SK-N-SH (cell line): ENCODE measurements around the gene FAM216A. TPM values are rescaled to one million over a fixed set of nuclear protein-coding genes. Genes with fewer than 3 reads are reported as not detected.

Source experiments
- CTCF ChIA-PET: fragments of 300-600, 350-600 bp; formaldehyde crosslinking; extraction: SDS; loops from one replicate; lab custom pipeline; 2021; lab: Yijun Ruan, JAX
- POLR2A ChIA-PET: fragments of 350-600 bp; sonication (Branson Sonifier 250); formaldehyde crosslinking; extraction: SDS; loops from one replicate; lab custom pipeline; 2020; ENCODE audit warnings: antibody characterized with exemption, inconsistent platforms; lab: Yijun Ruan, JAX
- DNase-seq: peaks from one replicate; pipeline ENCODE4 v3.0.0; 2012
- H2AFZ ChIP-seq: fragments of 200-600 bp; sonication (generic); 2 replicates; pipeline ENCODE4 v1.8.1; 2016; ENCODE audit warnings: antibody characterized with exemption, mild to moderate bottlenecking, low read depth
- H3F3A ChIP-seq: fragments of 200-600 bp; sonication (generic); replicated peaks from 2 replicates; pipeline ENCODE3; 2016; ENCODE audit warnings: antibody characterized with exemption, mild to moderate bottlenecking; ENCODE audit not compliant: insufficient read depth
- H3K27ac ChIP-seq, 2 experiments: fragments of 200-500 bp in 1 of 2; fragments of 200-600 bp in 1 of 2; sonication (Bioruptor generic) in 1 of 2; sonication (generic), shearing (Covaris generic) in 1 of 2; 2 replicates each; pipeline versions ENCODE4 v1.5.1 to v1.6.1; 2014 to 2016; ENCODE audit warnings: low read depth in 2 of 2, inconsistent platforms in 1 of 2, low read length in 1 of 2, mild to moderate bottlenecking in 1 of 2, mixed read lengths in 1 of 2
- H3K27me3 ChIP-seq: fragments of 200-600 bp; sonication (generic), shearing (Covaris generic); 2 replicates; pipeline ENCODE4 v1.6.1; 2016; ENCODE audit warnings: mixed run types; ENCODE audit not compliant: insufficient read depth
- H3K36me3 ChIP-seq, 2 experiments: fragments of 200-500 bp in 1 of 2; fragments of 200-600 bp in 1 of 2; sonication (Bioruptor generic) in 1 of 2; sonication (generic) in 1 of 2; replicated peaks in 1 of 2; 2 replicates each; pipeline versions ENCODE3 to v1.5.1; 2014 to 2016; ENCODE audit warnings: low read length in 1 of 2, mild to moderate bottlenecking in 1 of 2; ENCODE audit not compliant: insufficient read depth in 2 of 2, control insufficient read depth in 1 of 2
- H3K4me1 ChIP-seq, 2 experiments: fragments of 200-500 bp in 1 of 2; fragments of 200-600 bp in 1 of 2; sonication (Bioruptor generic) in 1 of 2; sonication (generic), shearing (Covaris generic) in 1 of 2; 2 replicates each; pipeline versions ENCODE4 v1.5.1 to v1.6.1; 2014 to 2016; ENCODE audit warnings: low read depth in 1 of 2, low read length in 1 of 2, mixed run types in 1 of 2; ENCODE audit not compliant: insufficient read depth in 2 of 2, control insufficient read depth in 1 of 2
- H3K4me2 ChIP-seq: fragments of 200-600 bp; sonication (generic), shearing (Covaris generic); 2 replicates; pipeline ENCODE4 v1.6.1; 2017; ENCODE audit warnings: mixed run types
- H3K4me3 ChIP-seq, 2 experiments: fragments of 200-500 bp in 1 of 2; fragments of 200-600 bp in 1 of 2; sonication (Bioruptor generic) in 1 of 2; sonication (generic), shearing (Covaris generic) in 1 of 2; 2 replicates each; pipeline versions ENCODE4 v1.5.1 to v1.8.1; 2014 to 2016; ENCODE audit warnings: low read depth in 2 of 2, inconsistent platforms in 1 of 2, low read length in 1 of 2, mild to moderate bottlenecking in 1 of 2, mixed read lengths in 1 of 2, moderate library complexity in 1 of 2
- H3K79me2 ChIP-seq: fragments of 200-600 bp; sonication (generic); 2 replicates; pipeline ENCODE4 v1.8.1; 2017; ENCODE audit warnings: mild to moderate bottlenecking; ENCODE audit not compliant: insufficient read depth
- H3K9ac ChIP-seq: fragments of 200-600 bp; sonication (generic); 2 replicates; pipeline ENCODE4 v1.6.1; 2017; ENCODE audit warnings: mixed run types
- H3K9me2 ChIP-seq: fragments of 200-600 bp; sonication (generic); 2 replicates; pipeline ENCODE4 v1.6.1; 2017; ENCODE audit warnings: mixed run types
- H3K9me3 ChIP-seq: fragments of 200-600 bp; sonication (generic); 2 replicates; pipeline ENCODE4 v1.6.1; 2017; ENCODE audit warnings: mixed run types, mild to moderate bottlenecking, moderate library complexity
- H4K20me1 ChIP-seq: fragments of 200-600 bp; sonication (generic); 2 replicates; pipeline ENCODE4 v1.6.1; 2017; ENCODE audit warnings: mild to moderate bottlenecking, mixed run types; ENCODE audit not compliant: insufficient read depth
- CHD2 ChIP-seq: fragments of 150-350 bp; IDR thresholded peaks from 2 replicates; pipeline ENCODE4 v1.6.1; 2018; ENCODE audit warnings: low read length; ENCODE audit not compliant: partially characterized antibody
- FOSL2 ChIP-seq: IDR thresholded peaks from 2 replicates; pipeline ENCODE4 v1.4.0; 2012; ENCODE audit warnings: low read depth, mild to moderate bottlenecking, moderate library complexity, borderline replicate concordance
- FOXJ3 ChIP-seq: sonication (generic); formaldehyde crosslinking; IDR thresholded peaks from 2 replicates; pipeline ENCODE4 v1.5.1; 2020; ENCODE audit warnings: mild to moderate bottlenecking, missing genetic modification reagents
- FOXM1 ChIP-seq: IDR thresholded peaks from 2 replicates; pipeline ENCODE4 v1.4.0; 2012; ENCODE audit warnings: low read depth, mild to moderate bottlenecking
- GABPA ChIP-seq: IDR thresholded peaks from 2 replicates; pipeline ENCODE4 v1.4.0; 2012; ENCODE audit warnings: low read depth, mild to moderate bottlenecking
- GATA2 ChIP-seq: sonication (generic); formaldehyde crosslinking; IDR thresholded peaks from 2 replicates; pipeline ENCODE4 v1.5.0; 2020; ENCODE audit warnings: mild to moderate bottlenecking, missing genetic modification reagents
- NFIC ChIP-seq: IDR thresholded peaks from 2 replicates; pipeline ENCODE4 v1.4.0; 2012; ENCODE audit warnings: borderline replicate concordance
- RXRA ChIP-seq: IDR thresholded peaks from 2 replicates; pipeline ENCODE4 v1.4.0; 2012; ENCODE audit warnings: low read depth, mild to moderate bottlenecking, borderline replicate concordance
- SIN3A ChIP-seq: IDR thresholded peaks from 2 replicates; pipeline ENCODE4 v1.6.1; 2012; ENCODE audit warnings: low read depth, mild to moderate bottlenecking, low read length, moderate library complexity, borderline replicate concordance
- SMC3 ChIP-seq: IDR thresholded peaks from 2 replicates; pipeline ENCODE4 v1.6.1; 2012; ENCODE audit warnings: low read depth, low read length, improper control_type of control experiment
- TCF12 ChIP-seq: IDR thresholded peaks from 2 replicates; pipeline ENCODE4 v1.4.0; 2012
- YY1 ChIP-seq: IDR thresholded peaks from 2 replicates; pipeline ENCODE4 v1.4.0; 2012; ENCODE audit warnings: low read depth, mild to moderate bottlenecking
- WGBS: methylation state at CpG from one replicate; pipeline ENCODE4 v1.1.6; 2017; ENCODE audit warnings: low lambda C conversion rate; 5-methylcytosine and 5-hydroxymethylcytosine counted together
- polyA plus RNA-seq, 3 experiments: library from polyadenylated mRNA; depleted of rRNA; stranded (reverse); fragments of >200 nt; gene quantifications; 2 replicates each; pipeline ENCODE4 v1.2.3, GENCODE V29; 2012
- TF ChIP-seq, protein P1 (sequence below): IDR thresholded peaks from 2 replicates; pipeline ENCODE4 v1.4.0; 2012; ENCODE audit warnings: low read depth, borderline replicate concordance
- TF ChIP-seq, protein P2 (sequence below): fragments of 200-600 bp; sonication (generic); IDR thresholded peaks from 2 replicates; pipeline ENCODE4 v1.6.1; 2017; ENCODE audit warnings: antibody characterized with exemption, mild to moderate bottlenecking, moderate library complexity
- TF ChIP-seq, protein P3 (sequence below): IDR thresholded peaks from 2 replicates; pipeline ENCODE4 v1.6.1; 2012; ENCODE audit warnings: mild to moderate bottlenecking, low read depth, low read length, moderate library complexity
- TF ChIP-seq, protein P4 (sequence below): IDR thresholded peaks from 2 replicates; pipeline ENCODE4 v1.4.0; 2012; ENCODE audit warnings: low read depth, borderline replicate concordance

Gene FAM216A
- polyA plus RNA-seq, 1 of the 3 experiments (the other 2 are of a cell fraction) = 29.8 TPM

DNA sequence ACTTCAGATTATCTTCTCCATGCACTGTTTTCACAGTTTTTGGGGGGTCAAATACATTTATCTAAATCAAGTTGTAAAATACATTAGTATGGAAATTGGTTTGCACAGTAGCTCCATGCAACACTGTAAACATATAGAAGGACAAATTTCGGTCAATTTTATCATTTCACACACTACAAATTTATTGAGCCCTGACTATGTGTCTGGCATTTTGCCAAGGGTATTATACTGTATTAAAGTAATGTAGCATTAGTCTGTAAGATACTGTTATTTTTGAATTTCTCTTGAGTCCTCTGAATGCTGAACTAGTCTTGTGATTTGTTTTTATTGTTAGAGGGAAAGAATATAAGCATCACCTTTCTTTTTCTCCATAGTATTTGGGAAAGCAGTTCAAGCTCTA lies 34.8 kb downstream of the FAM216A start:
- DNase-seq = no peak
- ChIA-PET POLR2A (no interaction called here), CTCF (interaction anchor here (1.1 to 1.6 kb wide), 4 partner anchors 10 to 98 kb away, joined by 3 to 6 read pairs (median 4); partner anchors contain the start of gene ARPC3)
- Histone ChIP-seq H3K79me2 (peaks cover 34% of the 10 kb centered on the region), H3F3A (peaks cover 15% of the 10 kb centered on the region), H3K9me2 (no peaks in the 10 kb centered on the region), H4K20me1 (peaks cover 8% of the 10 kb centered on the region; the same call in 1 of the 2 replicates), H3K4me1 (peaks cover 10 to 20% of the 10 kb centered on the region in 2 experiments; a peak in 3 of 4 replicates), H3K9me3 (no peaks in the 10 kb centered on the region), H2AFZ (no peak overlapping the region), H3K9ac (no peak overlapping the region), H3K27ac (no peak overlapping the region), H3K4me2 (no peak overlapping the region), H3K36me3 (peaks cover 7 to 10% of the 10 kb centered on the region in 2 experiments), H3K4me3 (no peak overlapping the region), H3K27me3 (no peaks in the 10 kb centered on the region)
- 78% methylated on average over 1 of the region's 1 CpG for WGBS
- TF ChIP-seq, protein P1, sequence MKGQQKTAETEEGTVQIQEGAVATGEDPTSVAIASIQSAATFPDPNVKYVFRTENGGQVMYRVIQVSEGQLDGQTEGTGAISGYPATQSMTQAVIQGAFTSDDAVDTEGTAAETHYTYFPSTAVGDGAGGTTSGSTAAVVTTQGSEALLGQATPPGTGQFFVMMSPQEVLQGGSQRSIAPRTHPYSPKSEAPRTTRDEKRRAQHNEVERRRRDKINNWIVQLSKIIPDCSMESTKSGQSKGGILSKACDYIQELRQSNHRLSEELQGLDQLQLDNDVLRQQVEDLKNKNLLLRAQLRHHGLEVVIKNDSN = no peak
- TF ChIP-seq FOXJ3 (CRISPR knock-in tag) = no peak
- TF ChIP-seq SIN3A = no peak
- no peak for TF ChIP-seq CHD2
- no peak for TF ChIP-seq FOSL2
- no peak for TF ChIP-seq TCF12
- TF ChIP-seq RXRA = no peak
- TF ChIP-seq, protein P2, sequence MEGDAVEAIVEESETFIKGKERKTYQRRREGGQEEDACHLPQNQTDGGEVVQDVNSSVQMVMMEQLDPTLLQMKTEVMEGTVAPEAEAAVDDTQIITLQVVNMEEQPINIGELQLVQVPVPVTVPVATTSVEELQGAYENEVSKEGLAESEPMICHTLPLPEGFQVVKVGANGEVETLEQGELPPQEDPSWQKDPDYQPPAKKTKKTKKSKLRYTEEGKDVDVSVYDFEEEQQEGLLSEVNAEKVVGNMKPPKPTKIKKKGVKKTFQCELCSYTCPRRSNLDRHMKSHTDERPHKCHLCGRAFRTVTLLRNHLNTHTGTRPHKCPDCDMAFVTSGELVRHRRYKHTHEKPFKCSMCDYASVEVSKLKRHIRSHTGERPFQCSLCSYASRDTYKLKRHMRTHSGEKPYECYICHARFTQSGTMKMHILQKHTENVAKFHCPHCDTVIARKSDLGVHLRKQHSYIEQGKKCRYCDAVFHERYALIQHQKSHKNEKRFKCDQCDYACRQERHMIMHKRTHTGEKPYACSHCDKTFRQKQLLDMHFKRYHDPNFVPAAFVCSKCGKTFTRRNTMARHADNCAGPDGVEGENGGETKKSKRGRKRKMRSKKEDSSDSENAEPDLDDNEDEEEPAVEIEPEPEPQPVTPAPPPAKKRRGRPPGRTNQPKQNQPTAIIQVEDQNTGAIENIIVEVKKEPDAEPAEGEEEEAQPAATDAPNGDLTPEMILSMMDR = no peak
- TF ChIP-seq GABPA = no peak
- TF ChIP-seq NFIC = no peak
- TF ChIP-seq GATA2 = no peak
- TF ChIP-seq, protein P3, sequence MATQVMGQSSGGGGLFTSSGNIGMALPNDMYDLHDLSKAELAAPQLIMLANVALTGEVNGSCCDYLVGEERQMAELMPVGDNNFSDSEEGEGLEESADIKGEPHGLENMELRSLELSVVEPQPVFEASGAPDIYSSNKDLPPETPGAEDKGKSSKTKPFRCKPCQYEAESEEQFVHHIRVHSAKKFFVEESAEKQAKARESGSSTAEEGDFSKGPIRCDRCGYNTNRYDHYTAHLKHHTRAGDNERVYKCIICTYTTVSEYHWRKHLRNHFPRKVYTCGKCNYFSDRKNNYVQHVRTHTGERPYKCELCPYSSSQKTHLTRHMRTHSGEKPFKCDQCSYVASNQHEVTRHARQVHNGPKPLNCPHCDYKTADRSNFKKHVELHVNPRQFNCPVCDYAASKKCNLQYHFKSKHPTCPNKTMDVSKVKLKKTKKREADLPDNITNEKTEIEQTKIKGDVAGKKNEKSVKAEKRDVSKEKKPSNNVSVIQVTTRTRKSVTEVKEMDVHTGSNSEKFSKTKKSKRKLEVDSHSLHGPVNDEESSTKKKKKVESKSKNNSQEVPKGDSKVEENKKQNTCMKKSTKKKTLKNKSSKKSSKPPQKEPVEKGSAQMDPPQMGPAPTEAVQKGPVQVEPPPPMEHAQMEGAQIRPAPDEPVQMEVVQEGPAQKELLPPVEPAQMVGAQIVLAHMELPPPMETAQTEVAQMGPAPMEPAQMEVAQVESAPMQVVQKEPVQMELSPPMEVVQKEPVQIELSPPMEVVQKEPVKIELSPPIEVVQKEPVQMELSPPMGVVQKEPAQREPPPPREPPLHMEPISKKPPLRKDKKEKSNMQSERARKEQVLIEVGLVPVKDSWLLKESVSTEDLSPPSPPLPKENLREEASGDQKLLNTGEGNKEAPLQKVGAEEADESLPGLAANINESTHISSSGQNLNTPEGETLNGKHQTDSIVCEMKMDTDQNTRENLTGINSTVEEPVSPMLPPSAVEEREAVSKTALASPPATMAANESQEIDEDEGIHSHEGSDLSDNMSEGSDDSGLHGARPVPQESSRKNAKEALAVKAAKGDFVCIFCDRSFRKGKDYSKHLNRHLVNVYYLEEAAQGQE = no peak
- TF ChIP-seq FOXM1 = no peak
- TF ChIP-seq, protein P4, sequence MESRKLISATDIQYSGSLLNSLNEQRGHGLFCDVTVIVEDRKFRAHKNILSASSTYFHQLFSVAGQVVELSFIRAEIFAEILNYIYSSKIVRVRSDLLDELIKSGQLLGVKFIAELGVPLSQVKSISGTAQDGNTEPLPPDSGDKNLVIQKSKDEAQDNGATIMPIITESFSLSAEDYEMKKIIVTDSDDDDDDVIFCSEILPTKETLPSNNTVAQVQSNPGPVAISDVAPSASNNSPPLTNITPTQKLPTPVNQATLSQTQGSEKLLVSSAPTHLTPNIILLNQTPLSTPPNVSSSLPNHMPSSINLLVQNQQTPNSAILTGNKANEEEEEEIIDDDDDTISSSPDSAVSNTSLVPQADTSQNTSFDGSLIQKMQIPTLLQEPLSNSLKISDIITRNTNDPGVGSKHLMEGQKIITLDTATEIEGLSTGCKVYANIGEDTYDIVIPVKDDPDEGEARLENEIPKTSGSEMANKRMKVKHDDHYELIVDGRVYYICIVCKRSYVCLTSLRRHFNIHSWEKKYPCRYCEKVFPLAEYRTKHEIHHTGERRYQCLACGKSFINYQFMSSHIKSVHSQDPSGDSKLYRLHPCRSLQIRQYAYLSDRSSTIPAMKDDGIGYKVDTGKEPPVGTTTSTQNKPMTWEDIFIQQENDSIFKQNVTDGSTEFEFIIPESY = no peak
- TF ChIP-seq YY1 = no peak
- TF ChIP-seq SMC3 = no peak
